Upper lobe of right lung (tissue), 1 donor: ENCODE results near the gene CX3CL1. TPM values are rescaled to one million over a fixed set of nuclear protein-coding genes. Genes with fewer than 3 reads are reported as not detected.
A peak's percentile ranks its signal among the peaks of the same experiment; 100 is the strongest.

Experiments used
- ATAC-seq: fragments of 200-7000 bp; cut with Tn5 transposase; one replicate; pipeline ENCODE4 v1.9.1; 2020; ENCODE audit warnings: mild to moderate bottlenecking, moderate library complexity
- DNase-seq: peaks from one replicate; pipeline ENCODE4 v3.0.0-alpha.2; 2020
- H3K27ac ChIP-seq: fragments of 200-600 bp; one replicate; pipeline ENCODE4 v1.8.0; 2022
- H3K27me3 ChIP-seq: fragments of 200-600 bp; one replicate; pipeline ENCODE4 v1.8.0; 2022; ENCODE audit warnings: mild to moderate bottlenecking
- H3K36me3 ChIP-seq: fragments of 200-600 bp; one replicate; pipeline ENCODE4 v1.8.0; 2022
- H3K4me1 ChIP-seq: fragments of 200-600 bp; one replicate; pipeline ENCODE4 v1.8.0; 2022
- H3K4me3 ChIP-seq: fragments of 200-600 bp; one replicate; pipeline ENCODE4 v1.8.0; 2022; ENCODE audit warnings: mild to moderate bottlenecking
- H3K9me3 ChIP-seq: fragments of 200-600 bp; one replicate; pipeline ENCODE4 v1.8.0; 2022
- intact Hi-C: fragments of 100-400 bp; cut with DNase I; formaldehyde crosslinking; loops from one replicate; pipeline ENCODE4 v1.11.0; 2022
- total RNA-seq: library from RNA; stranded (reverse); fragmentation: NEBNext Ultra II Directional; extraction: Animal tissue kit (Norgen Biotek cat#: 25700); gene quantifications from one replicate; pipeline ENCODE4 v1.2.1, GENCODE V29; 2021
- TF ChIP-seq, protein P1 (sequence below): fragments of 200-600 bp; IDR thresholded peaks from one replicate; pipeline ENCODE4 v1.8.0; 2022; ENCODE audit warnings: antibody characterized with exemption
- donor health status: DM: no; HTN: yes; CAD: no; lungs with severe emphysema.

The CX3CL1 gene
- total RNA-seq, 1 donor from 2014 or later: 47.5 TPM

DNA sequence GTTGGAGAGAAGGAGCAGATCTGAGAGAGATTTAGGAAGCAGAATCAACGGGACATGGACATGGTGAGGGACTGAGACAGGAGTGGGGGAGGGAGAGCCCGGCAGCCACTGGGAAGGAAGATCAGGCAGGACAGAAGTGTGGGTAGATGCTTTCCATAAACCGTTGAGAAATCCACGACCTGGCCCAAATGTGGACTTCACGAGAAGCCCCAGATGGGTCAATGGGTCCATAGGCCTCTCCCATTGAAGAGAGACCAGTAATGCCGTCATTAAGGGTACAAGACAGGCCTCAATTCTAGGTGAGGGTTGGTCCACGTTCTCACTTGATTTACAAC lies 14.2 kb upstream of the CX3CL1 start:
- no peaks in the 10 kb centered on the region for H3K36me3 ChIP-seq
- H3K27ac ChIP-seq: no peak overlapping the region
- intact Hi-C loops: no loop called here
- ATAC-seq (peak; percentile 30), DNase-seq (no peak)
- no peaks in the 10 kb centered on the region for H3K9me3 ChIP-seq
- no peak overlapping the region for H3K4me3 ChIP-seq
- no peaks in the 10 kb centered on the region for H3K27me3 ChIP-seq
- TF ChIP-seq, protein P1, sequence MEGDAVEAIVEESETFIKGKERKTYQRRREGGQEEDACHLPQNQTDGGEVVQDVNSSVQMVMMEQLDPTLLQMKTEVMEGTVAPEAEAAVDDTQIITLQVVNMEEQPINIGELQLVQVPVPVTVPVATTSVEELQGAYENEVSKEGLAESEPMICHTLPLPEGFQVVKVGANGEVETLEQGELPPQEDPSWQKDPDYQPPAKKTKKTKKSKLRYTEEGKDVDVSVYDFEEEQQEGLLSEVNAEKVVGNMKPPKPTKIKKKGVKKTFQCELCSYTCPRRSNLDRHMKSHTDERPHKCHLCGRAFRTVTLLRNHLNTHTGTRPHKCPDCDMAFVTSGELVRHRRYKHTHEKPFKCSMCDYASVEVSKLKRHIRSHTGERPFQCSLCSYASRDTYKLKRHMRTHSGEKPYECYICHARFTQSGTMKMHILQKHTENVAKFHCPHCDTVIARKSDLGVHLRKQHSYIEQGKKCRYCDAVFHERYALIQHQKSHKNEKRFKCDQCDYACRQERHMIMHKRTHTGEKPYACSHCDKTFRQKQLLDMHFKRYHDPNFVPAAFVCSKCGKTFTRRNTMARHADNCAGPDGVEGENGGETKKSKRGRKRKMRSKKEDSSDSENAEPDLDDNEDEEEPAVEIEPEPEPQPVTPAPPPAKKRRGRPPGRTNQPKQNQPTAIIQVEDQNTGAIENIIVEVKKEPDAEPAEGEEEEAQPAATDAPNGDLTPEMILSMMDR: no peak
- no peaks in the 10 kb centered on the region for H3K4me1 ChIP-seq

DNA sequence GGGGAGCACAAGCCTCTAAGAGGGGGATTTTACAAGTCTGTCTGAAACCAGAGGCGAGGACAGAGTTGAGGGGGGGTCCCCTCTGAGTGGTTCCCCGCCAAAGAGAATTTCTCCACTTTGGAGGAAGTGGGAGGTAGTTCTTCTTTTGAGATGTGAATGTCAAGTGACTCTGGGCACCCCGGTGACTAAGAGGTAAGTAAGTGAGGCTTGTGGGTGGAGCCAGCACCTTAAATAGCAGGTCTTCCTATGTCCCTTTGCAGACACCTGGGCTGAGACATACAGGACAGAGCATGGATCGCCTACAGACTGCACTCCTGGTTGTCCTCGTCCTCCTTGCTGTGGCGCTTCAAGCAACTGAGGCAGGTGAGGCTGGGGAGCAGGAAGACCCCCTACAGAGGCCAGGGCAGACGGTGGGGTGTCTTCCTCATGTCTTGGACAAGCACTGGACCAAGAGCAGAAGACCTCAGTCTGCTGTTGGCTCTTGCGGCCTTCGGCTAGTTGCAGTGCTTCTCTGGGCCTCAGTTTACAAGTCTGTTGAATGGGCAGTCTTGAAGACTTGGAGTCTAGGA lies 13.7 kb upstream of the CX3CL1 start, which contains the start of gene CCL22:
Gene CCL22, plus strand, starts transcription at position 257 of the 569 bp plus-strand sequence. Its CDS starts 34 bp downstream, at position 291.
- no peak within 1 kb of the TSS for H3K27ac ChIP-seq
- DNase-seq: no peak

DNA sequence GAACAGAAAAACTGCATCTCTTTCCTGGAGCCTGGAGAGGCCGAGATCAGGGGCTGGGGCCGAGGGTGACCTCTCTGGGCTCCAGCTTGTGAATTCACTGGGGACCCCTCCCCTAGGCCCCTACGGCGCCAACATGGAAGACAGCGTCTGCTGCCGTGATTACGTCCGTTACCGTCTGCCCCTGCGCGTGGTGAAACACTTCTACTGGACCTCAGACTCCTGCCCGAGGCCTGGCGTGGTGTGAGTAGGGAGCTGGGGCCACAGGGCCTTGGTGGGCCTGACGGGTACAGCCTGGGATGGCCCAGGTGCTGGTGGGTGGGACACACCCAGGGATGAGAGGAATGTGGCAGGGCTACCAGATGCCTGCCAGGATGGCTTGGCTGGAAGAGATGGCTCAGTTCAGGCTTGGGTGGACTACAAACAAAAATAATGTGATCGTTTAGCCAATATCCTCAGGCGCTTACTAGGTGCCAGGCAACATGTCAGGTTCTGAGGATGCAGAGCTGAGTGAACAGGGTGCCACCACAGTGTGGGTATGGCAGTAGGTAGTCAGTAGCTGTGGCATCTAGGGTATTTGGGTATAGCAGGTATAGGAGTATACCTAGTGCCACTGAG lies 11.9 kb upstream of the CX3CL1 start:
- DNase-seq (no peak), ATAC-seq (no peak)
- intact Hi-C loops: no loop called here
- Histone ChIP-seq H3K4me1 (no peaks in the 10 kb centered on the region), H3K9me3 (no peaks in the 10 kb centered on the region), H3K36me3 (no peaks in the 10 kb centered on the region), H3K4me3 (no peak overlapping the region), H3K27ac (no peak overlapping the region), H3K27me3 (no peaks in the 10 kb centered on the region)
- TF ChIP-seq, protein P1: no peak

More for the DNA sequence above, 13.7 kb upstream of the CX3CL1 start, which contains the start of gene CCL22:
- Histone ChIP-seq H3K36me3 (no peaks in the 10 kb centered on the region), H3K27me3 (no peaks in the 10 kb centered on the region), H3K4me1 (no peaks in the 10 kb centered on the region), H3K4me3 (no peak within 1 kb of the TSS), H3K9me3 (no peaks in the 10 kb centered on the region)
- peak; percentile 7 for ATAC-seq
- TF ChIP-seq, protein P1: no peak
- intact Hi-C loops: no loop called here

DNA sequence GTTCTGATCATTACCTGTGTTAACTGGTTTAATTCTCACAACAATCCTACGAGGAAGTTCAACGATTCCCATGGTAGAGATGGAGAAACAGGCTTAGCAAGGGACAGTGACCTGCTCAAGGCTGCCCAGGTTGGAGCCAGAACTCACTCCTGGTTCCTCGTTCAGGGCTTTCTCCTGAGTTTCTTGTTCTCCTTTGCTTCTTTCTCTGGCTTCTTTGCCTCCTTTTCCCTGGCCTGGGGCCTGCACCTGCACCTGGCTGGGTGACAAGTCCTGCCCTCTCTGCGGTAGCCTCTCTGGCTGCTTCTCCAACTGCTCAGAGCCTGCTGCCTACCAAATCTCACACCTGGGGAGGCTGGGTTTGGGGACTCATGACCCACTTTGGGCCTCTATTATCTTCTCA lies 10.9 kb upstream of the CX3CL1 start:
- DNase-seq (no peak), ATAC-seq (peak; percentile 11)
- H3K27ac ChIP-seq: no peak overlapping the region
- no peaks in the 10 kb centered on the region for H3K27me3 ChIP-seq
- no peak overlapping the region for H3K4me3 ChIP-seq
- H3K36me3 ChIP-seq: no peaks in the 10 kb centered on the region
- H3K9me3 ChIP-seq: no peaks in the 10 kb centered on the region
- no peaks in the 10 kb centered on the region for H3K4me1 ChIP-seq
- TF ChIP-seq, protein P1: no peak
- intact Hi-C loops: no loop called here

DNA sequence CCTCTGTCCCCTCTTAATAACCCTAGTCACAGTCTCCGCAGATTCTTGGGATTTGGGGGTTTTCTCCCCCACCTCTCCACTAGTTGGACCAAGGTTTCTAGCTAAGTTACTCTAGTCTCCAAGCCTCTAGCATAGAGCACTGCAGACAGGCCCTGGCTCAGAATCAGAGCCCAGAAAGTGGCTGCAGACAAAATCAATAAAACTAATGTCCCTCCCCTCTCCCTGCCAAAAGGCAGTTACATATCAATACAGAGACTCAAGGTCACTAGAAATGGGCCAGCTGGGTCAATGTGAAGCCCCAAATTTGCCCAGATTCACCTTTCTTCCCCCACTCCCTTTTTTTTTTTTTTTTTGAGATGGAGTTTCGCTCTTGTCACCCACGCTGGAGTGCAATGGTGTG lies 8.1 kb upstream of the CX3CL1 start:
- intact Hi-C loops: no loop called here
- no peak for ATAC-seq
- DNase-seq: no peak

More for the DNA sequence above, 8.1 kb upstream of the CX3CL1 start:
- TF ChIP-seq, protein P1: no peak
- H3K4me3 ChIP-seq: no peak overlapping the region
- no peaks in the 10 kb centered on the region for H3K27me3 ChIP-seq
- H3K4me1 ChIP-seq: no peaks in the 10 kb centered on the region
- H3K9me3 ChIP-seq: no peaks in the 10 kb centered on the region
- no peak overlapping the region for H3K27ac ChIP-seq
- H3K36me3 ChIP-seq: no peaks in the 10 kb centered on the region
